ENCODE results near the gene CHRNA10.

GRCh38 chr11:3666023-3666530 is 5.1 kb downstream of the CHRNA10 start:
- TF ChIP-seq, protein P1, sequence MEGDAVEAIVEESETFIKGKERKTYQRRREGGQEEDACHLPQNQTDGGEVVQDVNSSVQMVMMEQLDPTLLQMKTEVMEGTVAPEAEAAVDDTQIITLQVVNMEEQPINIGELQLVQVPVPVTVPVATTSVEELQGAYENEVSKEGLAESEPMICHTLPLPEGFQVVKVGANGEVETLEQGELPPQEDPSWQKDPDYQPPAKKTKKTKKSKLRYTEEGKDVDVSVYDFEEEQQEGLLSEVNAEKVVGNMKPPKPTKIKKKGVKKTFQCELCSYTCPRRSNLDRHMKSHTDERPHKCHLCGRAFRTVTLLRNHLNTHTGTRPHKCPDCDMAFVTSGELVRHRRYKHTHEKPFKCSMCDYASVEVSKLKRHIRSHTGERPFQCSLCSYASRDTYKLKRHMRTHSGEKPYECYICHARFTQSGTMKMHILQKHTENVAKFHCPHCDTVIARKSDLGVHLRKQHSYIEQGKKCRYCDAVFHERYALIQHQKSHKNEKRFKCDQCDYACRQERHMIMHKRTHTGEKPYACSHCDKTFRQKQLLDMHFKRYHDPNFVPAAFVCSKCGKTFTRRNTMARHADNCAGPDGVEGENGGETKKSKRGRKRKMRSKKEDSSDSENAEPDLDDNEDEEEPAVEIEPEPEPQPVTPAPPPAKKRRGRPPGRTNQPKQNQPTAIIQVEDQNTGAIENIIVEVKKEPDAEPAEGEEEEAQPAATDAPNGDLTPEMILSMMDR (conservative IDR thresholded peaks at IDR 0.05; ENCODE audit: low read length) = no peak
- no peak for TF ChIP-seq EZH2phosphoT487 (IDR thresholded peaks at IDR 0.05; ENCODE audit: borderline replicate concordance, low read depth, low read length)

Measured in OCI-LY7 (cell line).